ENCODE results near the gene NRDC.

- no peak for TF ChIP-seq POLR2AphosphoS5 (IDR thresholded peaks at IDR 0.05; ENCODE audit: low read depth, low read length)
- TF ChIP-seq CTCF (IDR thresholded peaks at IDR 0.05; ENCODE audit: control extremely low read depth in 1 of 3, insufficient read depth in 1 of 3, low read depth in 1 of 3, low read length in 3 of 3): peak in 2 of 3 experiments; percentile 54 to 68; a peak in 3 of 4 replicates
- TF ChIP-seq CEBPB (IDR thresholded peaks at IDR 0.05; ENCODE audit: low read depth, low read length): no peak
- no peak for TF ChIP-seq NRF1 (IDR thresholded peaks at IDR 0.05; ENCODE audit: low read depth, low read length)
- no peak for TF ChIP-seq GTF2F1 (IDR thresholded peaks at IDR 0.05; ENCODE audit: borderline replicate concordance, low read depth, low read length)
- TF ChIP-seq JUN (IDR thresholded peaks at IDR 0.05; ENCODE audit: low read depth, low read length): no peak
- no peak for TF ChIP-seq POLR2A (IDR thresholded peaks at IDR 0.05; ENCODE audit: control extremely low read depth in 1 of 2, low read depth in 2 of 2, low read length in 2 of 2)
- TF ChIP-seq RNF2 (IDR thresholded peaks at IDR 0.05; ENCODE audit: borderline replicate concordance, low read depth, low read length, missing control alignments, poor library complexity, severe bottlenecking): no peak
- TF ChIP-seq CBX8 (IDR thresholded peaks at IDR 0.05; ENCODE audit: borderline replicate concordance, low read depth, low read length): no peak
- TF ChIP-seq SP2 (IDR thresholded peaks at IDR 0.05; ENCODE audit: low read length): no peak
- TF ChIP-seq CBX5 (IDR thresholded peaks at IDR 0.05; ENCODE audit: low read depth, low read length): no peak
- TF ChIP-seq ASH2L (IDR thresholded peaks at IDR 0.05; ENCODE audit: low read length): no peak
- no peak for TF ChIP-seq FOSL1 (IDR thresholded peaks at IDR 0.05; ENCODE audit: insufficient read depth, low read depth, low read length)
These were observed 109.4 kb downstream of the NRDC start for GRCh38 chr1:51768971-51769588.

Measured in H1 (cell line).